ENCODE results near the gene NRTN. TPM values are rescaled to one million over a fixed set of nuclear protein-coding genes. Genes with fewer than 3 reads are reported as not detected.
"Not testable (repeated sequence)": the region's sequence is repeated elsewhere in the genome, so short reads cannot be mapped to it uniquely, and the experiment has no call there.

NRTN gene
- total RNA-seq, 2 donors from 2014 or later = 5.8 to 6.4 TPM

DNA sequence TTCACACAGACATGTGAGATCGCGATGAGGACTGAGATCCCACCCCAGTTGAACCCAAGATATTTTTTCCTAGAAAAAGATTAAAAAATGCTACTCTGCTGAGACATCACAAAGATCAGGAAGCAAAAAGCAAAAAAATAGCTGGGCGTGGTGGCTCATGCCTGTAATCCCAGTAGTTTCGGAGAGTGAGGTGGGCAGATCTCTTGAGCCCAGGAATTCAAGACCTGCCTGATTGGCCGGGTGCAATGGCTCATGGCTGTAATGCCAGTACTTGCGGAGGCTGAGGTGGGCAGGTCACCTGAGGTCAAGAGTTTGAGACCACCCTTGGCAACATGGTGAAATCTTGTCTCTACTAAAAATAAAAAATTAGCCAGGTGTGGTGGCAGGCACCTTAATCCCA lies 45.3 kb downstream of the NRTN start:
- peaks cover 9% of the 10 kb centered on the region for H3K27me3 Mint-ChIP-seq (ENCODE audit: insufficient read depth)
- no peaks in the 10 kb centered on the region for H3K27me3 ChIP-seq (ENCODE audit: control insufficient read depth, insufficient read depth, low read length, poor library complexity, severe bottlenecking)
- WGBS, 2 experiments (ENCODE audit: insufficient coverage in 1 of 2, insufficient read length in 1 of 2) = 95 to 96% methylated on average over 4 to 6 of the region's 6 CpGs
- H3K9me3 Mint-ChIP-seq = peaks cover 8% of the 10 kb centered on the region
- H3K4me1 ChIP-seq (ENCODE audit: control insufficient read depth, insufficient read depth, low read length) = no peaks in the 10 kb centered on the region
- no peak overlapping the region for H3K27ac ChIP-seq (ENCODE audit: low read depth, low read length)
- H3K9ac ChIP-seq (ENCODE audit: extremely low read depth, low read length, poor library complexity, severe bottlenecking) = no peak overlapping the region
- DNase-seq = no peak
- no peak overlapping the region for H3K4me3 ChIP-seq (ENCODE audit: low read length)
- peaks cover 9% of the 10 kb centered on the region for H3K4me1 Mint-ChIP-seq
- TF ChIP-seq, protein P1, sequence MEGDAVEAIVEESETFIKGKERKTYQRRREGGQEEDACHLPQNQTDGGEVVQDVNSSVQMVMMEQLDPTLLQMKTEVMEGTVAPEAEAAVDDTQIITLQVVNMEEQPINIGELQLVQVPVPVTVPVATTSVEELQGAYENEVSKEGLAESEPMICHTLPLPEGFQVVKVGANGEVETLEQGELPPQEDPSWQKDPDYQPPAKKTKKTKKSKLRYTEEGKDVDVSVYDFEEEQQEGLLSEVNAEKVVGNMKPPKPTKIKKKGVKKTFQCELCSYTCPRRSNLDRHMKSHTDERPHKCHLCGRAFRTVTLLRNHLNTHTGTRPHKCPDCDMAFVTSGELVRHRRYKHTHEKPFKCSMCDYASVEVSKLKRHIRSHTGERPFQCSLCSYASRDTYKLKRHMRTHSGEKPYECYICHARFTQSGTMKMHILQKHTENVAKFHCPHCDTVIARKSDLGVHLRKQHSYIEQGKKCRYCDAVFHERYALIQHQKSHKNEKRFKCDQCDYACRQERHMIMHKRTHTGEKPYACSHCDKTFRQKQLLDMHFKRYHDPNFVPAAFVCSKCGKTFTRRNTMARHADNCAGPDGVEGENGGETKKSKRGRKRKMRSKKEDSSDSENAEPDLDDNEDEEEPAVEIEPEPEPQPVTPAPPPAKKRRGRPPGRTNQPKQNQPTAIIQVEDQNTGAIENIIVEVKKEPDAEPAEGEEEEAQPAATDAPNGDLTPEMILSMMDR (conservative IDR thresholded peaks at IDR 0.05) = no peak
- no peak overlapping the region for H3K4me3 Mint-ChIP-seq
- no peak overlapping the region for H3K27ac Mint-ChIP-seq
- H3K36me3 Mint-ChIP-seq (ENCODE audit: low read depth) = no peaks in the 10 kb centered on the region
- no peaks in the 10 kb centered on the region for H3K36me3 ChIP-seq (ENCODE audit: control insufficient read depth, insufficient read depth, low read length)
- H3K9me3 ChIP-seq (ENCODE audit: control insufficient read depth, low read length) = no peaks in the 10 kb centered on the region

DNA sequence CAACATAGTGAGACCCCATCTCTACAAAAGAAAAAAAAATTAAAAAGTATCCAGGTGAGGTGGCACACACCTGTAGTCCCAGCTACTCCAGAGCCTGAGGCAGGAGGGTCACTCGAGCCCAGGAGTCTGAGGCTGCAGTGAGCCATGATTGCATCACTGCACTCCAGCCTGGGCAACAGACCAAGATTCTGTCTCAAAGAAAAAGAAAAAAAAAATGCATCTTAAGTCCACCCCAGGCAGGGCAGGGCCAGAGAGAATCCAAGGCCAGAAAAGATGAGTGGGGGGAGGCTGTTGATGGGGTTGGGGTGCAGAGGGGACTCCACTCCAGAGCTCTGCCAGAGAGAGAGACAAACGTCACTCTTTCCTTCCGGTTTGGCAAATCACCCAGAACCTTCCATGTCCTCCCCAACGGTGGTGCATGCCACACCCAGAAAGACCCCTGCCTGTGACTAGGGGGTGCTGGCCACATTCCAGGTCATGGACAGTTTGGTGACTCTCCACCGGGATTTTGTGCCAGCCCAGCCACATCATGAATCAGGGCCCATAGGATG lies 46.0 kb downstream of the NRTN start:
- Mint-ChIP-seq H3K4me3 (no peak overlapping the region), H3K27me3 (ENCODE audit: insufficient read depth) (peaks cover 9% of the 10 kb centered on the region), H3K9me3 (peaks cover 8% of the 10 kb centered on the region), H3K36me3 (ENCODE audit: low read depth) (no peaks in the 10 kb centered on the region), H3K27ac (no peak overlapping the region), H3K4me1 (peaks cover 9% of the 10 kb centered on the region)
- WGBS, 2 experiments (ENCODE audit: insufficient coverage in 1 of 2, insufficient read length in 1 of 2) = 87 to 90% methylated on average over 3 to 5 of the region's 5 CpGs
- no peak for DNase-seq
- TF ChIP-seq, protein P1 (conservative IDR thresholded peaks at IDR 0.05) = no peak
- no peak overlapping the region for H3K27ac ChIP-seq (ENCODE audit: low read depth, low read length)
- H3K4me3 ChIP-seq (ENCODE audit: low read length) = no peak overlapping the region
- no peaks in the 10 kb centered on the region for H3K36me3 ChIP-seq (ENCODE audit: control insufficient read depth, insufficient read depth, low read length)
- no peaks in the 10 kb centered on the region for H3K27me3 ChIP-seq (ENCODE audit: control insufficient read depth, insufficient read depth, low read length, poor library complexity, severe bottlenecking)
- H3K4me1 ChIP-seq (ENCODE audit: control insufficient read depth, insufficient read depth, low read length) = no peaks in the 10 kb centered on the region
- no peak overlapping the region for H3K9ac ChIP-seq (ENCODE audit: extremely low read depth, low read length, poor library complexity, severe bottlenecking)
- H3K9me3 ChIP-seq (ENCODE audit: control insufficient read depth, low read length) = no peaks in the 10 kb centered on the region

DNA sequence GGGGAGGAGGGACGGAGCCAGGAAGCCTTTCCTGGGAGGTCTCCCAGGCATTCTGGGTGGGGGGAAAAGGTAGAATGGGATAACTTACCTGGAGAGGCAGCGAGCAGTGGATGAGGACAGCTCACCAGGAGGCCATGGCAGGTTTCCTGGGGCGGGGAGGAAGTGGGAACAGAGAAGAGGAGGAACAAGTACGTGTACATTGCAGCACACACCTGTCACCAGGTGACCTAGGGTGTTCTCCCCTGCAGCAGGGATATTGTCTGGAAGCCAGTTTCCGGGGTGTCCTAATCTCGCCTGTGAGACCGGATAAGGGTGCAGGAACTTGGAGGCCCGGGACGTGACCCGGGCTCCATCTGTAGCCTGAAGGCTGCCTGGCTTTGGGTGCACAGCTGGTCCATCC lies 46.4 kb downstream of the NRTN start, which contains the start of gene FUT3:
FUT3 (minus strand) TSS at position 148 of the 400 bp plus-strand sequence.
- H3K27me3 Mint-ChIP-seq (ENCODE audit: insufficient read depth) = peaks cover 9% of the 10 kb centered on the region
- Histone ChIP-seq H3K4me3 (ENCODE audit: low read length) (no peak within 1 kb of the TSS), H3K9me3 (ENCODE audit: control insufficient read depth, low read length) (no peaks in the 10 kb centered on the region), H3K27ac (ENCODE audit: low read depth, low read length) (no peak within 1 kb of the TSS), H3K4me1 (ENCODE audit: control insufficient read depth, insufficient read depth, low read length) (no peaks in the 10 kb centered on the region), H3K36me3 (ENCODE audit: control insufficient read depth, insufficient read depth, low read length) (no peaks in the 10 kb centered on the region), H3K9ac (ENCODE audit: extremely low read depth, low read length, poor library complexity, severe bottlenecking) (no peak within 1 kb of the TSS), H3K27me3 (ENCODE audit: control insufficient read depth, insufficient read depth, low read length, poor library complexity, severe bottlenecking) (no peaks in the 10 kb centered on the region)
- no peak within 1 kb of the TSS for H3K27ac Mint-ChIP-seq
- TF ChIP-seq, protein P1 (conservative IDR thresholded peaks at IDR 0.05) = no peak
- H3K4me1 Mint-ChIP-seq = peaks cover 9% of the 10 kb centered on the region
- no peak within 1 kb of the TSS for H3K4me3 Mint-ChIP-seq
- peaks cover 7% of the 10 kb centered on the region for H3K9me3 Mint-ChIP-seq
- WGBS, 2 experiments (ENCODE audit: insufficient coverage in 1 of 2, insufficient read length in 1 of 2) = 91 to 94% methylated on average over 9 to 10 of the region's 10 CpGs
- DNase-seq = no peak
- H3K36me3 Mint-ChIP-seq (ENCODE audit: low read depth) = no peaks in the 10 kb centered on the region

DNA sequence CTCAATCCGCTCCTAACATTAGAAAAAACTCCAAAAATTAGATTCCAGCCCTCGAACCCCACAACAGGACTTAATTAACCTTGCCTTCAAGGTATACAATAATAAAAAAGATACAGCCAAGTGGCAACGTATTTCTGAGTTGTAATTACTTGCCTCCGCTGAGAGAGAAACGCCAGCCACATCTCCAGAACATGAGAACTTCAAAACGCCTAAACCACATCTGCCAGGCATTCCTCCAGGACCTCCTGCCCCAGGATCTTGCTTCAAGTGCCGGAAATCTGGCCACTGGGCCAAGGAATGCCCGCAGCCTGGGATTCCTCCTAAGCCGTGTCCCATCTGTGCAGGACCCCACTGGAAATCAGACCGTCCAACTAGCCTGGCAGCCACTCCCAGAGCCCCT lies 49.3 kb downstream of the NRTN start:
- H3K27ac ChIP-seq (ENCODE audit: low read depth, low read length); H3K9ac ChIP-seq (ENCODE audit: extremely low read depth, low read length, poor library complexity, severe bottlenecking); H3K27me3 Mint-ChIP-seq (ENCODE audit: insufficient read depth); H3K36me3 Mint-ChIP-seq (ENCODE audit: low read depth); H3K9me3 Mint-ChIP-seq; H3K4me3 Mint-ChIP-seq; H3K4me3 ChIP-seq (ENCODE audit: low read length); H3K9me3 ChIP-seq (ENCODE audit: control insufficient read depth, low read length); H3K4me1 ChIP-seq (ENCODE audit: control insufficient read depth, insufficient read depth, low read length); H3K27ac Mint-ChIP-seq; H3K27me3 ChIP-seq (ENCODE audit: control insufficient read depth, insufficient read depth, low read length, poor library complexity, severe bottlenecking); H3K4me1 Mint-ChIP-seq; DNase-seq; H3K36me3 ChIP-seq (ENCODE audit: control insufficient read depth, insufficient read depth, low read length): not testable (repeated sequence)
- 90 to 92% methylated on average over 10 of the region's 10 CpGs for WGBS, 2 experiments (ENCODE audit: insufficient coverage in 1 of 2, insufficient read length in 1 of 2)

DNA sequence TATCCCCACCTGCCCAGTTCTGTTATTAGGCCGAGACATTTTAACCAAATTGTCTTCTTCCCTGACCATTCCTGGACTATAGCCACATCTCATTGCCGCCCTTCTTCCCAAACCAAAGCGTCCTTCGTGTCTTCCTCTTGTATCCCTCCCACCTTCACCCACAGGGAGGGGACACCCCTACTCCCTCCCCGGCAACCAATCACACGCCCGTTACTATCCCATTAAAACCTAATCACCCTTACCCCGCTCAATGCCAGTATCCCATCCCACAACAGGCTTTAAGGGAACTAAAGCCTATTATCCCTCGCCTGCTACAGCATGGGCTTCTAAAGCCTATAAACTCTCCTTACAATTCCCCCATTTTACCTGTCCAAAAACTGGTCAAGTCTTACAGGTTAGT lies 50.3 kb downstream of the NRTN start:
- H3K4me1 Mint-ChIP-seq; H3K36me3 Mint-ChIP-seq (ENCODE audit: low read depth); H3K4me3 Mint-ChIP-seq; H3K27ac ChIP-seq (ENCODE audit: low read depth, low read length); H3K9me3 ChIP-seq (ENCODE audit: control insufficient read depth, low read length); H3K27ac Mint-ChIP-seq; H3K9ac ChIP-seq (ENCODE audit: extremely low read depth, low read length, poor library complexity, severe bottlenecking); H3K27me3 Mint-ChIP-seq (ENCODE audit: insufficient read depth); H3K4me1 ChIP-seq (ENCODE audit: control insufficient read depth, insufficient read depth, low read length); DNase-seq; H3K4me3 ChIP-seq (ENCODE audit: low read length); H3K36me3 ChIP-seq (ENCODE audit: control insufficient read depth, insufficient read depth, low read length); H3K9me3 Mint-ChIP-seq; H3K27me3 ChIP-seq (ENCODE audit: control insufficient read depth, insufficient read depth, low read length, poor library complexity, severe bottlenecking): not testable (repeated sequence)
- WGBS, 2 experiments (ENCODE audit: insufficient coverage in 1 of 2, insufficient read length in 1 of 2) = 89 to 93% methylated on average over 9 of the region's 9 CpGs

Data from endodermal cell (in vitro differentiated cells).